Stimulated activated CD8-positive, alpha-beta memory T cell treated with anti-CD3 and anti-CD28 coated beads, Interleukin-4, amount 100 ng/mL, for 1 hour (primary cell): ENCODE data around the gene TBCC.

Experiments
- DNase-seq, 2 donors: peaks; one replicate each; pipeline ENCODE4 v3.0.0-alpha.2; 2020; ENCODE audit warnings: low read depth in 2 of 2, low spot score in 1 of 2

The TBCC gene

GRCh38 chr6:42771741-42772100, 25.8 kb upstream of the TBCC start:
- no peak for DNase-seq

GRCh38 chr6:42769836-42770235, 23.9 kb upstream of the TBCC start:
- no peak for DNase-seq

- no peak for DNase-seq
Measured at GRCh38 chr6:42769051-42769450, 23.1 kb upstream of the TBCC start.

GRCh38 chr6:42766163-42766670, 20.3 kb upstream of the TBCC start:
- no peak for DNase-seq

- no peak for DNase-seq
Measured at GRCh38 chr6:42764911-42765648, 19.2 kb upstream of the TBCC start.

GRCh38 chr6:42762950-42763349, 17.0 kb upstream of the TBCC start:
- DNase-seq, result no peak

- no peak for DNase-seq
Measured at GRCh38 chr6:42762426-42762859, 16.5 kb upstream of the TBCC start.

- DNase-seq, result no peak
Measured at GRCh38 chr6:42761287-42762067, 15.6 kb upstream of the TBCC start.

- no peak for DNase-seq
Measured at GRCh38 chr6:42758756-42759430, 13.0 kb upstream of the TBCC start.

GRCh38 chr6:42756722-42757121, 10.8 kb upstream of the TBCC start:
- no peak for DNase-seq

- DNase-seq, result no peak
Measured at GRCh38 chr6:42754759-42755158, 8.9 kb upstream of the TBCC start.

GRCh38 chr6:42751055-42751454, 5.2 kb upstream of the TBCC start:
- no peak for DNase-seq

- no peak for DNase-seq
Measured at GRCh38 chr6:42748203-42748898, 2.4 kb upstream of the TBCC start.

- peak; percentile 51 to 63 for DNase-seq
Measured at GRCh38 chr6:42746463-42747391, 824 bp upstream of the TBCC start.

- DNase-seq, result no peak
Measured at GRCh38 chr6:42745083-42745639, 742 bp downstream of the TBCC start.

GRCh38 chr6:42744351-42744893, 1.5 kb downstream of the TBCC start:
- DNase-seq, result no peak

- DNase-seq, result no peak
Measured at GRCh38 chr6:42742116-42742894, 3.6 kb downstream of the TBCC start.

GRCh38 chr6:42740725-42741124, 5.2 kb downstream of the TBCC start:
- DNase-seq, result no peak

GRCh38 chr6:42735976-42736375, 9.9 kb downstream of the TBCC start:
- DNase-seq, result no peak
